Vagina (tissue), 2 donors: Measurements from ENCODE around the gene TECPR1. TPM values are rescaled to one million over a fixed set of nuclear protein-coding genes. Genes with fewer than 3 reads are reported as not detected.

Experiments used
- DNase-seq, 2 donors: peaks; one replicate each; pipeline ENCODE4 v3.0.0-alpha.2; 2017; ENCODE audit errors: extremely low spot score in 2 of 2
- H3K27ac ChIP-seq: fragments of 200-600 bp; sonication (generic); one replicate; pipeline ENCODE4 v1.5.1; 2019
- H3K27me3 ChIP-seq: fragments of 200-600 bp; sonication (generic); one replicate; pipeline ENCODE4 v1.5.1; 2019
- H3K36me3 ChIP-seq, 2 donors: fragments of 200-600 bp; sonication (generic); one replicate each; pipeline ENCODE4 v1.5.1; 2017 to 2019
- H3K4me1 ChIP-seq: fragments of 200-600 bp; sonication (generic); one replicate; pipeline ENCODE4 v1.5.1; 2019
- H3K4me3 ChIP-seq, 2 donors: fragments of 200-600 bp; sonication (generic); 1 replicate in 1 of 2; 2 replicates in 1 of 2; pipeline ENCODE4 v1.5.1; 2016 to 2019
- H3K9me3 ChIP-seq: fragments of 200-600 bp; sonication (generic); one replicate; pipeline ENCODE4 v1.5.1; 2019
- CTCF ChIP-seq, 3 experiments: fragments of 450-650 bp in 2 of 3; fragments of 200-600 bp in 1 of 3; sonication (generic) in 1 of 3; IDR thresholded peaks; one replicate each; pipeline ENCODE4 v1.5.1; 2017 to 2019; ENCODE audit warnings: antibody characterized with exemption in 3 of 3, mild to moderate bottlenecking in 2 of 3, moderate library complexity in 2 of 3
- POLR2A ChIP-seq, 2 donors: fragments of 450-650 bp; IDR thresholded peaks; one replicate each; pipeline ENCODE4 v1.6.1; 2017; ENCODE audit warnings: antibody characterized with exemption in 2 of 2, mild to moderate bottlenecking in 2 of 2, moderate library complexity in 2 of 2
- POLR2AphosphoS5 ChIP-seq, 2 donors: sonication (generic); formaldehyde crosslinking; IDR thresholded peaks; one replicate each; pipeline ENCODE4 v1.9.0; 2017; ENCODE audit warnings: antibody characterized with exemption in 2 of 2, mild to moderate bottlenecking in 2 of 2, low read depth in 1 of 2; ENCODE audit not compliant: insufficient read depth in 1 of 2
- intact Hi-C: fragments of 100-400 bp; cut with DNase I; formaldehyde crosslinking; loops from one replicate; pipeline ENCODE4 v1.15.1; 2023
- total RNA-seq: library from RNA; depleted of rRNA; stranded (reverse); fragments of >200 nt; gene quantifications from one replicate; pipeline ENCODE4 v1.2.3, GENCODE V29; 2016

TECPR1 gene
- total RNA-seq, 1 donor from 2014 or later: 19.6 TPM

GRCh38 chr7:98205162-98205845, 46.7 kb downstream of the TECPR1 start:
- Histone ChIP-seq H3K9me3 (no peaks in the 10 kb centered on the region), H3K27ac (no peak overlapping the region), H3K27me3 (no peaks in the 10 kb centered on the region), H3K4me3 (no peak overlapping the region), H3K4me1 (no peaks in the 10 kb centered on the region), H3K36me3 (peaks cover 0 to 30% of the 10 kb centered on the region in 2 donors)
- TF ChIP-seq POLR2A (IDR thresholded peaks at IDR 0.05) (no peak), CTCF (IDR thresholded peaks at IDR 0.05) (no peak), POLR2AphosphoS5 (IDR thresholded peaks at IDR 0.05; ENCODE audit: insufficient read depth in 1 of 2, low read depth in 1 of 2) (no peak)
- intact Hi-C loops: no loop called here
- DNase-seq: peak in 1 of 2 donors; percentile 71

- peaks cover 0 to 30% of the 10 kb centered on the region in 2 donors for H3K36me3 ChIP-seq
- H3K9me3 ChIP-seq: no peaks in the 10 kb centered on the region
- DNase-seq: no peak
- H3K4me3 ChIP-seq: no peak overlapping the region
- TF ChIP-seq CTCF (IDR thresholded peaks at IDR 0.05) (no peak), POLR2AphosphoS5 (IDR thresholded peaks at IDR 0.05; ENCODE audit: insufficient read depth in 1 of 2, low read depth in 1 of 2) (no peak), POLR2A (IDR thresholded peaks at IDR 0.05) (no peak)
- H3K27ac ChIP-seq: no peak overlapping the region
- no peaks in the 10 kb centered on the region for H3K4me1 ChIP-seq
- no peaks in the 10 kb centered on the region for H3K27me3 ChIP-seq
- intact Hi-C loops: no loop called here
These were observed 47.4 kb downstream of the TECPR1 start for GRCh38 chr7:98204670-98205069.

GRCh38 chr7:98203964-98204605, 47.9 kb downstream of the TECPR1 start:
- no peaks in the 10 kb centered on the region for H3K27me3 ChIP-seq
- DNase-seq: no peak
- H3K4me1 ChIP-seq: no peaks in the 10 kb centered on the region
- TF ChIP-seq CTCF (IDR thresholded peaks at IDR 0.05) (no peak), POLR2AphosphoS5 (IDR thresholded peaks at IDR 0.05; ENCODE audit: insufficient read depth in 1 of 2, low read depth in 1 of 2) (no peak), POLR2A (IDR thresholded peaks at IDR 0.05) (no peak)
- no peak overlapping the region for H3K27ac ChIP-seq
- no peaks in the 10 kb centered on the region for H3K9me3 ChIP-seq
- H3K36me3 ChIP-seq: peaks cover 0 to 30% of the 10 kb centered on the region in 2 donors
- no peak overlapping the region for H3K4me3 ChIP-seq
- intact Hi-C loops: no loop called here

- TF ChIP-seq POLR2AphosphoS5 (IDR thresholded peaks at IDR 0.05; ENCODE audit: insufficient read depth in 1 of 2, low read depth in 1 of 2): no peak
- no peak for TF ChIP-seq POLR2A (IDR thresholded peaks at IDR 0.05)
- no peak for TF ChIP-seq CTCF (IDR thresholded peaks at IDR 0.05)
- H3K4me1 ChIP-seq: no peaks in the 10 kb centered on the region
- H3K36me3 ChIP-seq: peaks cover 0 to 30% of the 10 kb centered on the region in 2 donors
- intact Hi-C loops: no loop called here
- H3K27me3 ChIP-seq: no peaks in the 10 kb centered on the region
- peak in 1 of 2 donors; percentile 82 for DNase-seq
- no peak overlapping the region for H3K27ac ChIP-seq
- no peaks in the 10 kb centered on the region for H3K9me3 ChIP-seq
- no peak overlapping the region for H3K4me3 ChIP-seq
These were observed 48.6 kb downstream of the TECPR1 start for GRCh38 chr7:98203261-98203963.
